Glomerular visceral epithelial cell (primary cell): ENCODE results near the gene FHAD1.

Source experiments
- DNase-seq: peaks from one replicate; pipeline ENCODE4 v3.0.0-alpha.2; 2016; ENCODE audit errors: extremely low spot score

FHAD1 gene

DNA sequence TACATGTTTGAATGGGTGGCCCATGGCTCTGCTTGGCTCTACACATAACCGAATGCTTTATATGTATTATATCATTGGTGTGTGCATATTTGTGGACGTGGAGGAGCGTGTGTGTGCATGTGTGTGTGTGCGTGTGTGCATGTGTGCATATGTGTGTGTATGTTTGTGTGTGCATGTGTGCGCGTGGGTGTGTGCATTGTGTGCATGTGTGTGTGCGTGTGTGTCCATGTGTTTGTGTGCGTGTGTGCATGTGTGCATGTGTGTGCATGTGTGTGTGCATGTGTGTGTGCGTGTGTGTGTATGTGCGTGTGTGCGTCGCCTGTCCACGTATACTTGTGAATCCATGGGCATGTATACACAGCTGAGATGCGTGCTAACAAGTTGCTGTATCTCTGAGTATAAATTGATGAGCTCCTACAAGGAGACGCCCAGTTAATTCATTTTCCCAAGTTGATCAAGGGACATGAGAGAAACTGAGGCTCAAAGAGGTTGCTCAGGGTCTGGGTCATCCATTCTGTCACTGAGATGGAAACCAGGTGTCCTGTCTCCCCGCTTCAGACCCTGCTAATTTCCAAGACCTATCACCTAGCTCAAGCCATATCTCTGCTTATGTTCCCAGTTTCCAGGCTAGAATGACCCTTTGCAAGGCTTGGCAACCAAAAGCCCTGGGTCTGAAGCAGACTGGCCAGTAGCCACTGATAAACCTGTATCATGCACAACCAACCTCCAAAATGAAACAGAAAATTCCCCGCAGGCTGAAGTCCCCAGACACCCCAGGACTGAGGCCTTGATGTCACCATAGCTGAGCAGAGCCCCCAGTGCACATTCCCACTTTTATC lies 188.4 kb downstream of the FHAD1 start:
- no peak for DNase-seq

DNA sequence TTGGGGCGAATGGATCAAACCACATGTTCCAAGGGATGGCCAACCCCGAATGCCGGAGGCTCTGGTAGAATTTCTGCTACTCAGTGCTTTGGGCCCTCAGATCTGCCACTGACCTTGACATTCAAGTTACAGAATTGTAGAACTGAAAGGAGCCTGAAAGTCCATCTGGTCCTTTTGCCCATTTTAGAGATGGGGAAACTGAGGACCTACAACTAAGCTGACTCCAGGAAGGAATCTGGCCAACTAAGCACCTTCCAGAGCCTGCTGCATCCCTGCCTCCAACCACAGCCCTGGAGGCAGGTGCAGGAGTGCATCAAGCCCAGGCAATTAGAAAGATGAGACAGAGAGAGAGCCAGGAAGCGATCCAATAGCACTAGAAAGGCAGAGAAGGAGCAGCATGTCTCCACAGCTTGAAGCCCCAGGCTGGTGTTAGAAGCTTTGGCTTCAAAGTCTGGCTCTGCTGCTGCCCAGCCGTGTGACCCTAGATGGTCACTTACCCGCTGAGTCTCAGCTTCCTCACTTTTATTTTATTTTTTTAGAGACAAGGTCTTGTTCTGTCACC lies 189.9 kb downstream of the FHAD1 start:
- DNase-seq = no peak

DNA sequence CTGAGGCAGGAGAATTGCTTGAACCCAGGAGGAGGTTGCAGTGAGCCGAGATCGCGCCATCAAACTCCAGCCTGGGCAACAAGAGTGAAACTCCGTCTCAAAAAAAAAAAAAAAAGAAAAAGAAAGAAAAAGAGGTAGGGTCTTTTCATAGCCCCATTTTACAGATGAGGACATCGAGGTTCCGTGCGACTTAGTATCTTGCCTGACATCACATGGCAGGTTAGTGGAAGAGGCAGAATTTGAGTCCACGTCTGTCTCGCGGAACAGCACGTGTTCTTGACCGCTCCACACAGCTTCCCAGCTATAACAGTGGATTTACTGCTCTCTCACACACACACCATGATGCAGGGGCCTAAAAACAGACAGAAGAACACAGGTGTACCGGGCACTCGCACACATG lies 192.3 kb downstream of the FHAD1 start:
- DNase-seq = no peak

DNA sequence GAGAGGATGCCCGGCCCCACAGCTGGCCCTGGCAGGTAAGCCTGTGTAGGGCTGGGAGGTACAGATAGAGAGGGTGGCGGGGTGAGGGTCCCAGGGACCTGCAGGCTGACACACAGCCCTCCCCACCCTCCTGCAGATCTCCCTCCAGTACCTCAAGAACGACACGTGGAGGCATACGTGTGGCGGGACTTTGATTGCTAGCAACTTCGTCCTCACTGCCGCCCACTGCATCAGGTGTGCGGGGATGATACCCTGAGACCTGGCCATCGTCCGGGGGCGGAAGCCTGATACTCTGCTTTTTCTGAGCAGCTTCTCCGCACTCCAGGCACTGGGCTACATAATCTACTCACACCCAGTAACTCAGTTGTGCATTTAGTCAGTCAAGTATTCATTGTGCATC lies 193.3 kb downstream of the FHAD1 start:
- no peak for DNase-seq

DNA sequence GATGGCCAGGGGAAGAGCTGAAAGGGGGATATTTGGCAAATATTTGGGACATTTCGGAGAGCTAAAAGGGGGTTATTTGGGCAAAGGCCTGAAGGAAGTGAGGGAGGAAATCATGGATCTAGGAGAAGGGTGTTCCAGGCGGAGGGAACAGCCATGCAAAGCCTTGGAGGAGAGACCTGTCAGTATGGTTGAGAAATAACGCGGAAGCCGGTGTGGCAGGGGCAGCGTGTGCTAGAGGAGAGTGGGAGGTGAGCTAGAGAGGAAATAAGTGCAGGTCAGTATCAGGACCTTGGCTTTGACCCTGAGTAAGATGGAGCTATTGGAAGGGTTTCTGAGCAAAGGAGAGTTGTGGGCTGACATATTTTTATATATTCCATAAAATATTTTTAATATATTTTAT lies 194.2 kb downstream of the FHAD1 start:
- no peak for DNase-seq

DNA sequence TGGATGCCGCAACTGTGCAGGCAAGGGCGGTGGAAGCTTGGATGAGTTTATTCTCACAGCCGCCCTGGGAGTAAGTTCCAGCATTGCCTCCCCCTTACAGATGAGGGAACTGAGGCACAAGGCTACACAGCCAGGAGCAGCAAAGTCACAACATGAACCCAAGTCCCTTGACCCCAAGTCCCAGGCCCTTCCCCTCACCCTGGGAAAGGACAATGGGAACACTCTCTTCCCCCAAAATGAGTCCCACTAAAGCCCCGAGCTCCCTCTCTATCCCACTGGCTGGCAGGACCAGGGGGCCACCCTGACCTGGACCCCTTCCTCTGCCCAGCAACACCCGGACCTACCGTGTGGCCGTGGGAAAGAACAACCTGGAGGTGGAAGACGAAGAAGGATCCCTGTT lies 195.1 kb downstream of the FHAD1 start:
- DNase-seq = no peak

DNA sequence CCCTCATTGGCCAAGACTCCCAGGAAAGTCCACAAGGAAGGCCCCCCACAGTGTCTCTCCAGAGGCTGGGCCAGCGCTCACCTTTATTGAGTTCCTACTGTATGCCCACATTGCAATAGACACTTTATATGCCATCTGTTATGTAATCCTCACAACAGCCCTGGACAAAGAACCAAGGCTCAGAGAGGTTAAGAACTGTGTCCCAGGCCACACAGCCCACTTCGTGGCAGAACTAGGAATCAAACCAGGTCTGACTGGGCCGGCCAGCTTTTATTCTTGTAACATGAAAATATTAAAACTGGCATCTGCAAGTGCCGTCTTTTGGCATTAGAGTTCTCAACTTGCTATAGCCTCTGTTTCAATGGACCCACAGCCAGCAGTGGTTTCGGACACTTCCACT lies 195.7 kb downstream of the FHAD1 start:
- DNase-seq = no peak

DNA sequence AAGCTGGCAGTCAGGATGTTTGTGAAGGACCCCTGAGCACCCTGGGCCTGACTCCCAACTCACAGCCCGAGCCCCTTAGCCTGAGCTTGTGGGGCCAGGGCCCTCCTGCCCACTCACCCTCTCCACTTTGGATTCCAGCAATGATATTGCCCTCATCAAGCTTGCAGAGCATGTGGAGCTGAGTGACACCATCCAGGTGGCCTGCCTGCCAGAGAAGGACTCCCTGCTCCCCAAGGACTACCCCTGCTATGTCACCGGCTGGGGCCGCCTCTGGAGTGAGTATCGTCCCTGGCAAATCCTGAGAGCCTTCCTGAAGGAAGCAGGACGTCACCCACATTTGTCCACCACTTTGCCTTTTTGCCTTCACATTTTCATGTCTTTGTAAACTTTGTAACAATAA lies 196.3 kb downstream of the FHAD1 start:
- no peak for DNase-seq

DNA sequence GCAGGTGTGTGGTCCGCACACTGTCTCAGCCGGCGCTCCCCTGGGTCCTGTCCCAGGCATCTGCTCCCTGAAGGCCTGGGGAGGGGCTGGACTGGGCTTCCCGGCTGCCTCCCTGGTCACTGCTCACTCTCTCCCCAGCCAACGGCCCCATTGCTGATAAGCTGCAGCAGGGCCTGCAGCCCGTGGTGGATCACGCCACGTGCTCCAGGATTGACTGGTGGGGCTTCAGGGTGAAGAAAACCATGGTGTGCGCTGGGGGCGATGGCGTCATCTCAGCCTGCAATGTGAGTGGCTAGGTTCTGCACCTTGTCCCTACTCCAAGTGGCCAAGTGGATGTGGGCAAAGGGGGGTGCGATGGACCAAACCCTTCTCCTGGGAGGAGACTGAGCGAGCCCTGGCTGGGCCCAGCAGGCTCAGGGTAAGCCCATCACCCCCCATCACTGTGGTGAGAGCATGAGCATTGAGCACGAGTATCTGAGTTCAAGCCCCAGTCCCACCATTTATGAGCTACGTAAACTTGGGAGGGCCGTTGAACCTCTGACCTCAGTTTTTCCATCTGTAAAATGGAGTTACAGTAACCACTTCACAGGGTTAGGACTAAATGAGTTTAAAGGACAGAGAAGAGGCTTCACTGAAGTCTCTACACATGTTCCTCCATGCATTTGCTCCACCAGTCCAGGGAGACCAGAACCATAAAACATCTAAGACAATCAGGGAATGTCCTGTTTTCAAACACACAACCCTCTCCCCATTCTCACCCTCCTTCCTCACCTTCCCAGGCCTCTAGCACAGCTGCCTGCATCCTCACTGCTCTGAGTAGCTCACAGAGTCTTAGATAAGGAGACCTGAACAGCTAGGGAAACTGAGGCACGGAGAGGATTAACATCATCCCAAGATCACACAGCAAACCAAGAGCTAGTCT lies 197.7 kb downstream of the FHAD1 start:
- no peak for DNase-seq

DNA sequence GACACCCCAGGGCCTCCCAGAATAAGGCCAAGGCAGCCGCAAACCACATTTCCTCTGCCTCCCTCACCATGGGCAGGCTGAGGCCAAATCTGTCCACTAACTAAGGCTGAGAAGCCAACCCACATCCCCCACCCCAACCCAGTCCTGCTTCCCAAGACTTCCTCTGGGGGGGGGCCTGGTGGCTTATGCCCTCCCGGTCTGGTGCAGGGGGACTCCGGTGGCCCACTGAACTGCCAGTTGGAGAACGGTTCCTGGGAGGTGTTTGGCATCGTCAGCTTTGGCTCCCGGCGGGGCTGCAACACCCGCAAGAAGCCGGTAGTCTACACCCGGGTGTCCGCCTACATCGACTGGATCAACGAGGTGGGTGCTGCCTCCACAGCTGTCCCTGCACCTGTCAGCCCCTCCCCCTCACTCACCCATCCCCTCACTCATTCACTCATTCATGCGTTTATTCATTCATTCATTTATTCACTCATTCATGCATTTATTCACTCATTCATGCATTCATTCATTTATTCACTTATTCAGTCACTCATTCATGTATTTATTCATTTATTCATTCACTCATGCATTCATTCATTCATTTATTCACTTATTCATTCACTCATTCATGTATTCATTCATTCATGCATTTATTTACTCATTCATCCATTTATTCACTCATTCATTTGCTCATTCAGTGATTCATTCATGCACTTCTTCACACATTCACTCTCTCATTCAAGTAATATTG lies 198.5 kb downstream of the FHAD1 start:
- DNase-seq = no peak

DNA sequence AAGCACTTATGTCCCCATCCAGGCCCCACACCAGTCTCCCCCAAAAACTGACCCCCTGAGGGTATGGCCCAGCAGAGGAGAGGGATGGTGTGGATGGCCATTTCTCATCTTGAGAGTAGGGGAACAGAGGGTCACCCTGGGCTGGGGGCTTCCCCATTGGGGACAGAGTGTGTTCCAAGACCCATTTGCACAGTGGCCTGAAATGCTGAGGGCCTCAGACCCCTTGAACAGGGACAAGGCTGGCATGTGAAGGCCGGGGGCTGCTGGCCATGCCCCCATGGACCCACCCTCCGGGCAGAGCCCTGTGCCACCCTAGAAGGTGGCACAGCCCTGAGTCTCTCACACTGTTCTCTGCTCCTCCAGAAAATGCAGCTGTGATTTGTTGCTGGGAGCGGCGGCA lies 199.2 kb downstream of the FHAD1 start:
- DNase-seq = no peak
